ENCODE data around the gene CYTIP.

DNA sequence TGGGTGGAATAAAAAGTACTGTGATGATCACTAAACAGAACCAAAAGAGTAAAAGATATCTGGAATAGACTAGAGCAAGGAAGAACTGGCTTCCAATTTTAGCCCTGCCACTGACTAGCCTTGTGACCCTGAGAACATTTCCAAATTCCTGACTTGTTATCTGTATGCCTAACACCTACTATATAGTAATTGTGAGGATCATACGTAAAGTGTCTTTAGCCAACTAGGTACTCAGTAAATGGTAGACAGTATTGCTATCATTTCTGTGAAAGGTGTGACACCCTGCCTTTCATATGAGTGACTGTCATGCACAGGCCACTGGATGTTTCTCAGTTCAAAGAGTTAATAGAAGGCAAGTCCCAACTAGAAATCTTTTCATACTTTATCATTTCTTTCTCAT lies 29.8 kb downstream of the CYTIP start:
- TF ChIP-seq, protein P1, sequence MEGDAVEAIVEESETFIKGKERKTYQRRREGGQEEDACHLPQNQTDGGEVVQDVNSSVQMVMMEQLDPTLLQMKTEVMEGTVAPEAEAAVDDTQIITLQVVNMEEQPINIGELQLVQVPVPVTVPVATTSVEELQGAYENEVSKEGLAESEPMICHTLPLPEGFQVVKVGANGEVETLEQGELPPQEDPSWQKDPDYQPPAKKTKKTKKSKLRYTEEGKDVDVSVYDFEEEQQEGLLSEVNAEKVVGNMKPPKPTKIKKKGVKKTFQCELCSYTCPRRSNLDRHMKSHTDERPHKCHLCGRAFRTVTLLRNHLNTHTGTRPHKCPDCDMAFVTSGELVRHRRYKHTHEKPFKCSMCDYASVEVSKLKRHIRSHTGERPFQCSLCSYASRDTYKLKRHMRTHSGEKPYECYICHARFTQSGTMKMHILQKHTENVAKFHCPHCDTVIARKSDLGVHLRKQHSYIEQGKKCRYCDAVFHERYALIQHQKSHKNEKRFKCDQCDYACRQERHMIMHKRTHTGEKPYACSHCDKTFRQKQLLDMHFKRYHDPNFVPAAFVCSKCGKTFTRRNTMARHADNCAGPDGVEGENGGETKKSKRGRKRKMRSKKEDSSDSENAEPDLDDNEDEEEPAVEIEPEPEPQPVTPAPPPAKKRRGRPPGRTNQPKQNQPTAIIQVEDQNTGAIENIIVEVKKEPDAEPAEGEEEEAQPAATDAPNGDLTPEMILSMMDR (IDR thresholded peaks at IDR 0.05): no peak
- no peak for TF ChIP-seq POLR2A (IDR thresholded peaks at IDR 0.05)

All from thyroid gland (tissue), 4 donors.